NCI-H1092 treated with DMSO at 0.1 percent for 48 hours (cell line): ENCODE measurements around the gene ATG4C.
"Not testable (repeated sequence)": the region's sequence is repeated elsewhere in the genome, so short reads cannot be mapped to it uniquely, and the experiment has no call there.

Source experiments
- DNase-seq: peaks from one replicate; lab custom pipeline; 2025; lab: John Stamatoyannopoulos, UW

Gene ATG4C

DNA sequence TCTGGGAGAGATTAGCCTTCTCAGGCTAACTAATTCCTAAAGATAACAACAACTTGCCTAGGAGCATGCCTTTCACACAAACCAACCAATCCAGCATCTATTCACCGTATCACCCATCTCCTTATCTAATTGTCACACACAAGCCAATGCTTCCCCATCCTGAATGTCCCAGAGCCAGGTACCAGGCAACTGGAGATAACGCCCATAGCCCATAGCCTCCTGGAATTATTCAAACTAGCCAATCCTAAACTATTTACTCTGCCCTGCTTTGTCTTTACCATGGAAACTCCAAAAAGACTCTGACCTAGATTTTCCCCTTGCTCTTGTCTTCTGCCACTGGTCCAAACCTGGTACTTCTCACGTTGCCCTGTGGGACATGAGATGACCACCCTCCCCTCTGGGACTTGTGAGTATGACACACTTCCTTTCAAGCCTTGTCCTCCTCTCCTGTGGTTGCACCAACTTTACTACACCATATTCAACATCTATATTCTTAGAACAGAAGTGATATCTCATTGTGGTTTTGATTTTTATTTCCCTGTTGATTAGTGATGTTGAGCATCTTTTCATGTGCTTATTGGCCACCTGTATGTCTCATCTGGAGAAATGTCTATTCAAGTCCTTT is 8.8 kb upstream of the ATG4C start:
- DNase-seq = no peak

DNA sequence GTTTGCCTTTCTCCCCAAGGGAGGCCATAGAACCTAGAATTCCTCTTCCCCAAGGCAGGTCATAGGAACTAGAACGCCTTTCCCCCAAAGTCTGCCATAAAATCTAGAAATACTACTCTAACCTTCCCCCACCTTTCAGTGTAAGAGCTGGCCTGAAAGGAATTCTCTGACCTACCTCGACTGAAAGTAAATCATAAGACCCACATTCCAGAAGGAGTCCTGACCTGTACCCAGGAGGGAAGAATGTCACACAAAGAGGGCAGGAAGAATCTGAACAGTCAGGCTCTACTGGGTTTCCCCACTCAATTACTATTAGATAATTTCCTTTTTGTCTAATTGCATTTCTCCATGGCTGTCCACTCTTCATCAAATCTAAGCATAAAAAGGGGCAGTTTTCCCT is 5.7 kb upstream of the ATG4C start:
- DNase-seq = no peak

DNA sequence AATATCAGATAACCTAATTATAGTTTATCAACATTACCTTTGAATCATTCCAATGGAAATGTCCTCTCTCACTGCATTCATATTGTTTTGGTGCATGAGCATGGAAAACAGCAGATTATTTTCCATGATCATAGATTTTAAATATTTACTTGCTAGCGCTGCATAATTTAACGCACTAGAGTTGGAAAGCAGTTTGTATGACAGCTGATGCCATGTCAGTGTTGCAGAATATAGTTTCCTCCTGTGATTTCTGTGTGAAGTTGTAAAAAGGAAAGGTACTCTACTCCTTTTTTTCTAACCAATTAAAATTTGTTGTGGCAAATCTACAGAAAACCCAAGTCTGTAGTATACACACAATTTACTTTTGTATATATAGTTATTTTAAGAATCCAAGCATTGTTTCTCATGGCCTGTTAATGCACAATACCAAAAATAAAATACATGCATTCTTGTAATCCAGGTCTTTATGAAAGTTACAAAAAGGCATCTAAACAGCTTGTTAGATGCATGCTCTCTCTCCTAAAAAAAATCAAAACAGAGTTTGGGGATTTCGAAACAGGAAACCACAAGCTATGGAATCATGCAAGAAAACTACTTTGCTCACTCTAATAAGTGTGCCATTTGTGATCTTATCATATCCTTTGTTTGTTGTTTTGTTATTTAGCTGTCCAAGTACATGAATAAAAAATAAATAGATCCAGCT is 1.9 kb upstream of the ATG4C start:
- DNase-seq = no peak

DNA sequence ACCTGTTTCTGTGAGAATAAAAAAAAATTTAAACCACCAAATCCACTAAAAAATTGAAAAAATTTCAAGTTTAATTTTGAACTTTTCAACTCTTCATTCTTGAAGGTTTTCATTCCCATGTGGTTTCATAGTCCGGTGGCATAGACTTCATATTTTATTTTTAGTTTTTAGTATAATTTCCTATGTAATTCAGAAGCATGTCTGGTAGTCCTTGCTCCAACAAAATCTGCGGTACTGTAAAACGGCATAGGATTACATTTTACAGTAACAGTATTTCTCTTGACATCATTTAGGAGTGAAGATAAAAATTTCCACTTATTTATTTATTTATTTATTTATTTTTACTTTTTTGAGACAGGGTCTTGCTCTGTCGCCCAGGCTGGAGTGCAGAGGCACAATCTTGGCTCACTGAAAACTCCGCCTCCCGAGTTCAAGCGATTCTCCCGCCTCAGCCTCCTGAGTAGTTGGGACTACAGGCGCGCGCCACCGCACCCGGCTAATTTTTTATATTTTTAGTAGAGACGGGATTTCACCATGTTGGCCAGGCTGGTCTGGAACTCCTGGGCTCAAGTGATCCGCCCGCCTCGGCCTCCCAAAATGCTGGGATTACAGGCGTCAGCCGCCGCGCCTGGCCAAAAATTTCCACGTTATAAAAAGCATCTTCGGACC is 1.3 kb upstream of the ATG4C start:
- DNase-seq = not testable (repeated sequence)

DNA sequence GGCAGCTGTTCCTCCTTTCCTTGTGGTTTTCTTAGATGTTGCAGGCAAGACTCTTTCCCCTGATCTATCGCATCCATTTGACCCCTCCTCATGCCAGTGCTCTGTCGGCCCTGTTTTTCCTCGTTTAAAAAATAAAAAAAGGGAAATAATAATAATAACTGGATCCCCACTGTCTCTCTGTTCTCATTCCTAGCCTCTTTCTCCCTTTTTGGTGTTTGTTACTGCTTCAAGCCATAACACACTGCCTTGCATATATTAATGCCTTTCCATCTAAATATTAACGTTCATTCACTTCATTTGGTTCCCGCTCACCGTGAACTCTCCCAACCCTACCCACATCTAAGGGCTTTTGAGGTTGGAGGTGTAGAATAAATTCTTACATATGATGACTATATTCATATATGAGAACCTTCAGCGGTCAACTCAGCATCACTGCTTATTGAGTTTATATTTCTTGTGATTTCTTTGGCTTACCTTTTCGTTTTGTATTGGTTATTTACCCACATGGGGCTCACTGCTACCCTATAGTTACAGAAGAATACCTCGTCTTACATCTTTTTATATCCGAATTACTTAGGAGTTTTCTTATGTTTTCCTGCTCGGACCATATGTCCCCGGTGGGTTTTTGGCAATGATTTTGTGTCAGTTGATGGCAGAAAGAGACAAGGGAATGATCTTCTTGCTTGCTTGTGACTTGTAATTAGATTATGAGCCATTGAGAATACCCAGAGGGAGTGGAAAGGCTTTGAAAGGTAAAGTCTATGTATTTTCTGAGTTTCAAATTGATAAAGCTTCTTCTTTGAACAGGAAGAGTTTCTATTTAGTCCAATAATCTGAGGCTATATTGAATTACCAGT is 805 bp downstream of the ATG4C start:
- peak; percentile 45 for DNase-seq

DNA sequence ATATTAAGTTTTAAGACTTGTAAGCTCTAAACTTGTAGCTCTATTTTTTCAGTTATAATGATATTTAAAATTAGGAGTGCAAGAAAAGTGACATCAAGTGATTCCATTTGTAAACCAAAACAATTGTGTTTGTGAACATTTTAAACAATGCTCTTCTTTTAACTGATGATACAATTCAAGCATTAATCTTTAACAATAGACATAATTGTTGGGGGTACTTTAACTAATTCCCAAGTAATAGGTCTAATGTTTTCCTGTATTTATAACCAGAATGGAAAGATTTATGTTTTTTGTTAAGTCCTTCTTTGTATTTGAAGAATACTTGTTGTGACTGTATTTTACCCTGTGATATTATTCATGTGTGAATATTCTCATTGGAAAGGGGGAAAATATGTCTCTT is 6.8 kb downstream of the ATG4C start:
- DNase-seq = no peak

DNA sequence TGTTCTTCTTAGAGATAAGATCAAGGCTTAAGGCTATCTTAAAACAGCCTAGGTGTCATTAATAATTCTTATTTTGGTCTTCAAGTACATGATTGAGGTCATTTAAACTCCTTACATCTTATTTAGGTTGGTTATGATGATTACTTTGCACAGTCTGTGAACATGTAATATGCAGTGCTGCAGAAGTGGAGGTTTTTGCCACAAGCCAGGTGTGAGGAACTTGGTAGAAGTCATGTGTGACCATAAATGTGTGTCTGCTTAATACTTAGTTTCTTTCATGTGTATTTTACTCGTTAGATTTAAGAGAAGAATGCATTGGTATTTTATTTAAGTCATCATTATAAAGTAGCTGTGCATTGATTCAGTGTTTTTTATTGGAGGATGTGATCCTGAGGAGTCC is 10.1 kb downstream of the ATG4C start:
- no peak for DNase-seq

DNA sequence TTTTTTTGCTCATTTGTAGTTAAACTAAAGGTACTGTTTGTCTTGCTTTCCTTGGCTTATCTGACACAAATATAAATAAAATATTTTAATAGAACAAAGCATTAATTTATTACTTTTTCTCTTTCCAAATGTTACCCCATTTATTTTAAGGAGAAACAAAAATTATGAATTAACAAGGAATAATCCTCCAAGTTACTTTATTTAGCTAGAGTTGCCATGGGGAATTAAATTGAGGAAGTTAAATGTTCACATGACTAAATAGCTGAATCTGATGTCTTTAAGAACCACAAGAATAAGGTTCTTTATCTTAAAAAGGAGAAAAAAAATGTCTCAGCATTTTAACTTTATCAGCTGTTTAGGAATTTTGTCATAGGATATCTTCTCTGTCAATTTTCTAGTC is 12.3 kb downstream of the ATG4C start:
- no peak for DNase-seq

DNA sequence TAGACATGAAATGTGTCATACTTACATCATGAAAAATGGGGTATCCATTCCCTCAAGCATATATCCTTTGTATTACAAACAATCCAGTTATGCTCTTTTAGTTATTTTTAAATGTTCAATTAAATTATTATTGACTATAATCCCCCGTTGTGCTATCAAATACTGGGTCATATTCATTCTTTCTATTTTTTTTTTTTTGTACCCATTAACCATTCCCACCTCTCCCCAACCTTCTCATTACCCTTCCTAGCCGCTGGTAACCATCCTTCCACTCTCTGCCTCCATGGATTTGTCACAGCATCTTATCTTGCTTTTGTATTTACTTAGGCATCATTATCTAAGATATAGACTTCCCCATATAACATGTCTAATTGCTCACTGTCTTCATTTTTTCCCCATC is 15.8 kb downstream of the ATG4C start:
- no peak for DNase-seq

DNA sequence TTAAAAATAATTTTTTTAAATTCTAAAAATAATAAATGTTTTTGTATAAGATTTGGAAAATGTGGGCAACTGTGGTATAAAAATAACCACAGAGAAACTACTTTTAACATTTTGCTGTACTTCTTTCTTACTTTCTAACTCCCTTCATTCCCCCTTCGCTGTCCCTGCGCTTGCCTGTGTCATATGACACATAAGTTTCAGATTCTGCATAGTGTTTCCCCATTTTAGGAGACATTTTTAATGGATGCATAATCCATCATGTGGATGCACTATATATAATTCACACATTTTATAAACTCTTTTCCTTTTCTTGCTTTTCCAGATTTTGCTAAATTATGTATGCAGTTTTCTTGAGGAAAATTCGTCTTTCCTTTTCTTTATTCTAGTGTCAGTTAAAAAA is 16.3 kb downstream of the ATG4C start:
- DNase-seq = no peak

DNA sequence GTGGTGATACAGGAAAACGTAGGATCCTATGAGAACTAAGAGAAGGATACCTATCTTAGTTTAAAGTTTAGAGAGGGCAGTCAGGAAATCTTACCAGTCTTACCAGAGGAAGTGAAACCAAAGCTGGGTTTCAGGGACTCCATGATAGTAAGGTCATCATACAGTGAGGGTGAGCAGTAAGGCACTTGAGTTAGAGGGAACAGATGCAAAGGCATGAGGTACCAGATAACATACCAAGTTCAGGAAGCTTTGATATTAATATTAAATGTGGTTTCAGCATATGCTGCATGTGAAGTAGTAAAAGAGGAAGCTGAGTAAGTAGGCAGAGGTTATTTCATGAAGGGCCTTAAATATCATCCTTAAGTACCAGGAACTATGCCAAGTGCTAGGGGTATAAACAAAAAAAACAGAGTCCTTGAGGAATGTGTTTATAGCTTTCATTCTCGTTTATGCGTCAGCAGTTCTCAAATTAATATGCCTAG is 16.9 kb downstream of the ATG4C start:
- DNase-seq = no peak

DNA sequence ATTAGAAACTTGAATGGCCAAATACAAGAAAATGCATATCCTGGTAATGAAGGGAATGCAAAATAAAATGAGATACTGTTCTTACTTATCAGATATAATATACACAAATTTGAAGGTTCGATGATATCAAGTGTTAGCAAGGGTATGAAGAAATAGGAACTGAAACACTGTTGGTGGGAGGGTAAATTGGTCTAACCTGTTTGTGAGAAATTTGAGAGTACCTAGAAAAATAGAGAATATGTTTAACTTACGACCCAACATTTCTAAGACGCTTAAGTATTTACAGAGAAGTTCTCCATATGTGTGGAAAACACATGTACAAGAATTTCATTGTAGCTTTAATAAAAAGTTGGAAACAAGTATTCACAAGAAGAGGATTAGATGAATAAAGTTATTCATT is 25.9 kb downstream of the ATG4C start:
- no peak for DNase-seq

DNA sequence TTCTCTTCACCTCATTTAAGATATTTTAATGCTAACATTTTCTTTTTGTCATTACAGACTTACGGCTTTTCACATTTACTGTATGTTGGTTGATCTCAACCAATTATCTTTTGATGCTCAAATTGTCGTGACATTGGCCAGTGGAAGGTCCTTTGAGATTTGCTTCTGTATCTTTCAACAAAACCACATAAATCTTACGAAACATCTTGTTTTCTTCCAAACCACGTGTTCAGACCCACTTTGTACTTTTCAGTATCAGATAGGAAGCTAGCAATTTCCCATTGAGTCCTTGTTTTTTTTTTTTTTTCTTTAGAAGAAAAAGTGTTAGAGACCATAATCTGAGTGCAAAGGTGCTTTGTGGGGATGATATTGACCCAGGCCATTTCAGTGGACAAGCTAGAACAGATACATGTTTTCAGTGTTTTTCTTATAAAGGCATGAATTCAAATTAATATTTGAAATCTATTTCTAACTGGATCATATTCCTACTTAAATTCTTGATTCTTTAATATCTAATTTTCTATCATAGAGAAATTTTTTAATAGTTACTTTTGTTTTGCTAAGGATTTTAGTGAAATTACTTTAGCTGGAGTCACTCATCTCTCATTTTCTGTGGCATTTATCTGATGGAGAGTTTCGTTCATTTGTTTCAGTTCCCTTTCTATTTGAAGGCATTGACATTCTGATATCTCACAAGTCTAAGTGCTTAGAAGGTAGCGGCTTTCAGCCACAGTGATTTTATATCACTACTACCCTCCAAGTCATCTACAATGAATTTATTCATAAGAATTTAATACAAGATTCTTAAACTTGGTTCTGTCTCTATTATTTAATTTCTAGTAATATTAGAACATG is 26.7 kb downstream of the ATG4C start:
- DNase-seq = no peak

DNA sequence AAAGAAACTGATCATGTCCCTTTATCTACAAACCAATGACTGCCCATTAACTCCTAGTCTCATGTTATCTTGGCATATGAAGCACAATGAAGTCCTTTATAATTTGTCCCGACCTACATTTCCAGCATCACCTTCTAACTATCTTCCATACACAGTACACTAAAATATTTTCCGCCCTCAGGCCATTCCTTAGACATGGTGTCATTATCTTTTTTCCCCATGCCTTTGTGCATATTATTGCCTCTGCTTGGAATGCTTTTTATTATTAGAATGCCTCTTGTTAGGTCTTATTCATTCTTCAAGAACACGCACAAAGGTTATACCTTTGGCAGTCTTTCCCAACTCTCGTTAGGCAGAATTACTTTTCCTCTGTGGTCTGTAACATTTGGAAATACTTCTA is 39.6 kb downstream of the ATG4C start:
- DNase-seq = no peak

DNA sequence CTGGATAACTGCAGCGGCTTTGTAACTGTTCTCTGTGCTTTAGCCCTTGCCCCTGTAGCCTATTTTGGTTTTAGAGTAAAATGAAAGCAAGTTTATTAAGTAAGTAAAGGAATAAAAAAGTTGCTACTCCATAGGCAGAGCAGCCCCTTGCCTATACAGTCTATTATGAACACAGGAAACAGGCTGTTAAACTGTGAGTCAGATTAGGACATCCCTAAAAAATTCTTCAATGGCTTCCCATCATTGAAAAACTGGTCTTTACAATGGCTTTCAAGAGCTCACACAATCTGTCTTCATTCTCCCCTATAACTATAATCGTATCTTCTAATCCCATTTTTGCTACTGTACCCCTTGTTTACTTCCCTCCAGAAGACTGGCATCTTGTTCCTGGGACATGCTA is 43.0 kb downstream of the ATG4C start:
- DNase-seq = no peak

DNA sequence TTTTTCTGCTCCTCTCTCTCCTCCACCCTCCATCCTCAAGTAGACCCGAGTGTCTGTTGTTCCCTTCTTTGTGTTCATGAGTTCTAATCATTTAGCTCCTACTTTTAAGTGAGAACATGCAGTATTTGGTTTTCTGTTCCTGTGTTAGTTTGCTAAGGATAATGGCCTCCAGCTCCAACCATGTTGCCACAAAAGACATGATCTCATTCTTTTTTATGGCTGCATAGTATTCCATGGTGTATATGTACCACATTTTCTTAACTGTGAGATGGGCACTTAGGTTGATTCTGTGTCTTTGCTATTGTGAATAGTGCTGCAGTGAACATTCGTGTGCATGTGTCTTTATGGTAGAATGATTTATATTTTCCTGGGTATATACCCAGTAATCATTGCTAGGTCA is 43.9 kb downstream of the ATG4C start:
- not testable (repeated sequence) for DNase-seq

DNA sequence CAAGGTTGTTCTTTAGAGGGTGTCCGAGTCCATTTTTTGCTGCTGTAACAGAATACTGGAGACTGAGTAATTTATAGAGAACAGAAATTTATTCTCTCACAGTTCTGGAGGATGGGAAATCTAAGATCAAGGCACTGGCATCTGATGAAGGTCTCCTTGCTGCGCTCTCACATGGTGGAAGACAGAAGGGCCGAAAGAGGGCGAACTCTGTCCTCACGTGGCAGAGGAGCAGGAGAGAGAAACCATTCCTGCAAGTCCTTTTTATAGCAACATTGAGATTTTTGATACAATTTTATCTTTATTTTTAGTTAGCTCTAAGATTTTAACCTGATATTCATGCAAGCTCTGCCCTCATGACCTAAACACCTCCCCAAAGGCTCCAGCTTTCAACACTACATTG is 48.3 kb downstream of the ATG4C start:
- no peak for DNase-seq

DNA sequence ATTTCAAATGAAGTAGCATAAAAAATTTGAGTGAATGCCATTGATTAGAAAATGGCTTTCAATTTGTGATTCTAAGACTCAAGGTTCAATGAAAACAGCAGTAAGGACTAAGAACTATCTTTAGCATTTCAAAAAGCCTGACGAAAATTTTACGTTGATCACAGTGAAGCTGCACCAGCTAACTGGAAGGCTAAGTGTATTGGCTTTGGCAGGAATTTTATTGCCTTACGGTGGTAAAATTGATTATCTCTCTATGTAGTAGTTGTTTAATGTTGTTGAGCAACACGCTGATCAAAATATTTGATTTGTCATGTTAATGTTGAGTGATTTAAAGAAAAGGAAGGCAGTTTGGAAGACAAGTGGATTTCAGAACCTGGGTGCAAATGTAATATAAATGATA is 49.6 kb downstream of the ATG4C start:
- no peak for DNase-seq

DNA sequence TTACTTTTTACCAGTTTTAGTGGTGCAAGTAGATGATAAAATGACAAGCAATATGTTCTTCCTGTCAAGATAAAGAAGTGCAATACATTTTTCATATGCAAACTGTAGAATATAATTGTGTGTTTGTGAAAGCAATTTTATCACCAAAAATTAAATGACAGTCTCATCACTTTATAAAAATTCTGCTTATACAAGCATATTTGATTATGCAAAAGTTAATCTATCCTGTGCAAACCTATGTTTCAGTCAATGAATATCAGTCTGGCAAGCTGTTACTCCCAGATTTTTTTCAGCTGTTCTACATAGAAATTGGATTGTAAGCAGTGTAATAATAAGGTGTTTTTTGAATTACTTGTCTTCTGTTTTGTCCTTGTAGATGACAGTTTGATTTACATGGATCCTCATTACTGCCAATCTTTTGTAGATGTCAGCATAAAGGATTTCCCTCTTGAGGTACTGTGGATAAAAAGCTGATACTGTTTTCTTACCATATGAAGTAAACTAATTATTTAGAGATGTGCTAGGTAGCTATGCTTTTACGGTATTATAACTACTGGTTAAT is 50.5 kb downstream of the ATG4C start:
- no peak for DNase-seq

DNA sequence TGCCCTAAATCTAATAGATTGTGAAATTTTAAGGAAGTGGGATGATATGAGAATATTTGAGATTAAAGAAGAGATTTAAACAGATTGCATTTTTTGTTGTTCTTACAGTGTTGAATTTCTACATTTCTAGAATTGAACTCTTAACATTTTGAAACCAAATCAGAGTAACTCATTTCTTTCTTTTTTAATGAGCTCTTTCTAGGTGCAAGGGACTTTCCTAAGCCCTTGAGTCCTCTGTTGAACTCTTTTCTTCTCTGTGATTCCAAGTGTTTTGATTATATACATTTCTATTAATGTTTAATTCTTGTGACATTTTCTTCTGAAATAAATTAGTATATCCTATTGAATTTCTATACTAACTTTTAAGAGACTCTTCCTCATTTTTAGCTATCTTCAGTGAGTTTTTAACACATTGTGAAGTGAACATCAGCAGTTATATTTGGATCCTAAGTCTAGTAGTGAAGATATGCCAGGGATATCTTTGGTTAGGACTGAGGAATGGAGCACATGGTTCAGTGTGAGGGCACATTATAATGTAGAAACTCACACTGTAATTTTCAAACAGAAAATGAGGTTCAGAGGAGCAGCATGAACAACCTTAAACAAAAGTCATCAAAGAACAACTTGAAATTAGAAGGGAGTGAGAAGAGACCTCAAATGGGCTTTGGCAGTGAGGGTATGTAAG is 53.1 kb downstream of the ATG4C start:
- no peak for DNase-seq

DNA sequence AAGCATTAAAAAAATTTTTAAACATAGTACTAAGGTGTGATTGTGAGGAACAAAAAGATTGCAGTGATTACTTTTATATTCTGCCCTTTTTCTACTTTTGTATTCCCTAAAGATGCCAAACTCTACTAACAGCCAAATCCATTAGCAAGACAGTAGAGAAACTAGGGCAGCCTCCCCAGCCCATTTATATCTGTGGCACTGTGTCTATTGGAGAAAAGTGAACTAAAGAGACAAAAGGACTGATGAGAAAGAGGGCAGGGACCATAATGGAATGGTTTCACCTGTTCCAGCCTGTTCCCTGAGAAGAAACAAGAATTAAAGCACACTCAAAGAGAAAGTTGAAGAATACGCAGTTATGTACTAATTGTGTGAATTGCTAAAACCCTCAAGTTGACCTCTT is 56.6 kb downstream of the ATG4C start:
- DNase-seq = no peak
